HEK293T (cell line): Measurements from ENCODE around the gene FBXW8.

Experiments used
- CTCF ChIA-PET: fragments of 350-600 bp; formaldehyde crosslinking; extraction: SDS; loops from one replicate; lab custom pipeline; 2021; ENCODE audit warnings: antibody characterized with exemption, inconsistent platforms; lab: Yijun Ruan, JAX
- POLR2A ChIA-PET: fragments of 350-600 bp; formaldehyde crosslinking; extraction: SDS; loops from one replicate; lab custom pipeline; 2020; ENCODE audit warnings: antibody characterized with exemption, inconsistent platforms; lab: Yijun Ruan, JAX
- DNase-seq: peaks from one replicate; pipeline ENCODE4 v3.0.0; 2012; ENCODE audit warnings: mixed read lengths; ENCODE audit errors: extremely low spot score
- ARNT ChIP-seq: fragments of 450-650 bp; IDR thresholded peaks from 2 replicates; pipeline ENCODE4 v1.6.1; 2017; ENCODE audit warnings: mild to moderate bottlenecking
- BHLHE40 ChIP-seq: fragments of 450-650 bp; IDR thresholded peaks from 2 replicates; pipeline ENCODE4 v1.6.1; 2016; ENCODE audit warnings: mild to moderate bottlenecking, moderate library complexity, borderline replicate concordance
- CTBP1 ChIP-seq: fragments of 450-650 bp; IDR thresholded peaks from 2 replicates; pipeline ENCODE4 v1.6.1; 2016; ENCODE audit warnings: borderline replicate concordance
- ELF4 ChIP-seq: fragments of 450-650 bp; IDR thresholded peaks from 2 replicates; pipeline ENCODE4 v1.6.1; 2017; ENCODE audit warnings: antibody characterized with exemption
- FOXA1 ChIP-seq: fragments of 450-650 bp; IDR thresholded peaks from 2 replicates; pipeline ENCODE4 v1.6.1; 2016; ENCODE audit warnings: mild to moderate bottlenecking
- FOXK2 ChIP-seq: fragments of 450-650 bp; IDR thresholded peaks from 2 replicates; pipeline ENCODE4 v1.6.1; 2016; ENCODE audit warnings: mild to moderate bottlenecking
- FOXM1 ChIP-seq: fragments of 450-650 bp; IDR thresholded peaks from 2 replicates; pipeline ENCODE4 v1.6.1; 2017; ENCODE audit warnings: mild to moderate bottlenecking, borderline replicate concordance
- HDGF ChIP-seq: fragments of 450-650 bp; IDR thresholded peaks from 2 replicates; pipeline ENCODE4 v1.6.1; 2017; ENCODE audit warnings: antibody characterized with exemption, borderline replicate concordance
- L3MBTL2 ChIP-seq: fragments of 450-650 bp; conservative IDR thresholded peaks from 2 replicates; pipeline ENCODE4 v1.6.1; 2016; ENCODE audit warnings: mild to moderate bottlenecking
- LEF1 ChIP-seq: fragments of 450-650 bp; IDR thresholded peaks from 2 replicates; pipeline ENCODE4 v1.6.1; 2017; ENCODE audit warnings: mild to moderate bottlenecking, borderline replicate concordance
- NFRKB ChIP-seq: fragments of 450-650 bp; IDR thresholded peaks from 2 replicates; pipeline ENCODE4 v1.6.1; 2016; ENCODE audit warnings: mild to moderate bottlenecking, moderate library complexity
- PKNOX1 ChIP-seq: fragments of 450-650 bp; IDR thresholded peaks from 2 replicates; pipeline ENCODE4 v1.6.1; 2016
- SP1 ChIP-seq: fragments of 450-650 bp; IDR thresholded peaks from 2 replicates; pipeline ENCODE4 v1.6.1; 2017
- SUZ12 ChIP-seq: fragments of 450-650 bp; IDR thresholded peaks from 2 replicates; pipeline ENCODE4 v1.6.1; 2016; ENCODE audit warnings: mild to moderate bottlenecking
- TARDBP ChIP-seq: fragments of 450-650 bp; IDR thresholded peaks from 2 replicates; pipeline ENCODE4 v1.6.1; 2016
- ZNF384 ChIP-seq: fragments of 450-650 bp; IDR thresholded peaks from 2 replicates; pipeline ENCODE4 v1.6.1; 2016

The FBXW8 gene

DNA sequence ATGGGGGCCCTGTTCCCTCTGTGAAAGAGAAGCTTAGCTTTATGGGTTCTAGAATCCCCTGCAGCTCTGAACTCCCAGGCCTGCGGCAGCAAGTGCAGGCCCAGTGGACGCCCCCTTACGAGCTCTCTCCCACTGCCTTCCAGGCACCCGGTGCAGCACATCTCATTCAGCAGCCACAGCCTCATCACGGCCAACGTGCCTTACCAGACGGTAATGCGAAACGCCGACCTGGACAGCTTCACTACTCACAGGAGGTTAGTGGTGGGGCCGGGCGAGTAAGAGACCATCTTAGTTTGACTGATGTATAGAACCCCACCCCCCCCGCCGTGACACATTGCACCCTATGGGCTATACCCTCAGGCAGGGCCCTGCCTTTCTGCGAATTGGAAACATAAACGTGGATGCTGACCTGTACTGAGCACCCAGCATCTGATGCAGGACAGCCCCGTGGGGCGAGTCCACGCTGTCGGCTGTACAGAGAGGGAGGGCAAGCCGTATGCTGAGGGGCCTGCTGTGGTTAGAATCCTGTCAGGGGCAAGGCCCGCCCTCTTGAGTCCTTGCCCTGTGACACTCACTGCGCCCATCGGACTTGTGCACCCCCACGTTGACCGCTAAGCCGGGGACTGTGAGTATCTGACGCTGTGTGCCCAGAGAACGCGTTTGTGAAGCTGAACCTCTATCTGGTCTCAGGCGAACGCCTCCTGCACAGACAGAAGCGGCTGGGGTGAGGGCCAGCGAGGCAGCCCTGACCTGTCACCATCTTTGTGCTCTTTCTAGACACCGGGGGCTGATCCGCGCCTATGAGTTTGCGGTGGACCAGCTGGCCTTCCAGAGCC is 116.7 kb downstream of the FBXW8 start:
- ChIA-PET POLR2A (no interaction called here), CTCF (interaction anchor here (1.1 to 2.7 kb wide), 2 partner anchors 9 to 92 kb away, joined by 3 to 14 read pairs; no protein-coding TSS in a partner anchor)
- TF ChIP-seq TARDBP (no peak), SUZ12 (no peak), L3MBTL2 (no peak), PKNOX1 (no peak), ZNF384 (no peak), CTBP1 (no peak), ARNT (no peak), LEF1 (no peak), SP1 (no peak)
- DNase-seq, result no peak

- TF ChIP-seq SP1 (no peak), L3MBTL2 (no peak), ZNF384 (no peak), LEF1 (no peak), FOXK2 (no peak), HDGF (no peak), TARDBP (no peak), NFRKB (no peak), PKNOX1 (no peak), FOXM1 (no peak), ELF4 (no peak), SUZ12 (no peak), ARNT (no peak), FOXA1 (no peak), BHLHE40 (no peak), CTBP1 (no peak)
- ChIA-PET CTCF (interaction anchor here (2.7 kb wide), 1 partner anchor 91 kb away, joined by 14 read pairs; no protein-coding TSS in a partner anchor), POLR2A (no interaction called here)
- DNase-seq, result no peak
These were observed 117.5 kb downstream of the FBXW8 start for GRCh38 chr12:117028254-117028653.

DNA sequence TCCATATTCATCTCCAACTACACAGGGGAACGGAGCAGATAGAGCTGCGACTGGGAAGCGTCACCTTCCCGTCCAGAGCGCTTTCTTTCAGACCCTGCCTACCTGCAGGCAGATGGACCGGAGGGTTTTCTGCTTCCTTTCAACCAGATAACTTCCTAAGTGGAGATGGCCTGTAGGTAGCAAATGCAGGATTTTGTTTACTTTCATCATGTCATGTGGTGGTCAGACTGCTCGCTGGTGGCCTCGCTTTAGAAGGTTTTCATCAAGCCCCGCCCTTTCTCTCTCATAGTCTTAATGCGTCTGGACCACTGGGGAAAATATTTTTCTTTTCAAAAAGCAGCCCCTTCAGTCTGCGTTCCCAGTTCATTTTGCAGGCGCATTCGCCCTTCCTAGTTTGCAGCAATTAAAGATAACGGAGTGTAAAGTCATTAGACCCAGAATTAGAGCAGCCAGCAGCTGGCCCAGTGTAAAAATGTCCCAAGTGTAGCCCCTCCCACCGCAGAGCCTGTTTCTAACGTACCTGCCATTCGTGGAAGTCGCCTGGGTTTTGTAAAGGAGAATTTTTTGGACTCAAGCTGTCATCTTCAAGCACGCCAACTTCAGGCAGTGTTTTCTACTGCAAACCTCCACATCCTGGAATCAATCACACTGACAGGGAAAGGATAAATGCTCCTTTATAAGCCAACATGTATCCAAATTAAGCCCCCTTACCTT is 119.6 kb downstream of the FBXW8 start:
- ChIA-PET CTCF (no interaction called here), POLR2A (no interaction called here)
- no peak for DNase-seq
- TF ChIP-seq FOXA1 (no peak), FOXK2 (no peak), PKNOX1 (no peak), BHLHE40 (no peak), TARDBP (no peak)

DNA sequence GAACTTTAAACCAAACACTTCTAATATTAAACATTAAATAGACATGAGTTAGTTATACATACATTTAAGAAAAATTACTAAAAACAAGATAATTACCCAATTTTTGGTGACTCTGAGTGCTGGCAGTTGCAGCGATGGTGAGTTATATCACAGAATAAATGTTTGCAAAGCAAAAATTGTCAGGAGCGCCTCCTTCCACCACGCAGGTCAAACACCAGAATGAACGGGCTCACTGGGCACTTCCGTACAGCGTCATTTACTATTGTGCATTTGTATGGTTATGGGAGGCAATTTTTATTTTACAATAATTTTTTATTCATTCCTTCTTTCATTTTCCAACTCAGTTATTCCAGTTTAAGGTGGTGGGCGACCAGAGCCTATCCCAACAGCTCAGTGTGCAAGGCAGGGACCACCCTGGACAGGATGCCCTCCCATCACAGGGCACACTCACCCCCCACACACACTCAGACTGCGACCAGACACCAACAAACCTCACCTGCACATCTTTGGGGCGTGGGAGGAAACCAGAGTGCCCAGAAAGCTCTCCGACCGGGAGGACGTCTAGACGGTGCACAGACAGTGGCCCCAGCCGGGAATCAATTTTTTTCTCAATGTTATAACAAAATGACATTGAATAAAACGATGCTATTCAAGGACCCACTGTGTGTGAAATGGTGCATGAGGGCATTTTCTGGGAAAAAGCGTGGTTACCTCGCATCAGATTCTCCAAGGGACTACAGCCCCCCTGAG is 121.3 kb downstream of the FBXW8 start:
- CTCF ChIA-PET, result no interaction called here
- POLR2A ChIA-PET, result no interaction called here
- DNase-seq, result no peak

More for the DNA sequence above, 121.3 kb downstream of the FBXW8 start:
- no peak for TF ChIP-seq FOXK2
- no peak for TF ChIP-seq SP1
- TF ChIP-seq FOXM1, result no peak
- TF ChIP-seq NFRKB, result no peak
- TF ChIP-seq ZNF384, result no peak
- TF ChIP-seq FOXA1, result no peak
- no peak for TF ChIP-seq HDGF
- TF ChIP-seq L3MBTL2, result no peak
- TF ChIP-seq PKNOX1, result no peak
- no peak for TF ChIP-seq ARNT
- no peak for TF ChIP-seq CTBP1
- no peak for TF ChIP-seq SUZ12
- TF ChIP-seq LEF1, result no peak
- TF ChIP-seq BHLHE40, result no peak
